ENCODE measurements around the gene KIF2A.

DNA sequence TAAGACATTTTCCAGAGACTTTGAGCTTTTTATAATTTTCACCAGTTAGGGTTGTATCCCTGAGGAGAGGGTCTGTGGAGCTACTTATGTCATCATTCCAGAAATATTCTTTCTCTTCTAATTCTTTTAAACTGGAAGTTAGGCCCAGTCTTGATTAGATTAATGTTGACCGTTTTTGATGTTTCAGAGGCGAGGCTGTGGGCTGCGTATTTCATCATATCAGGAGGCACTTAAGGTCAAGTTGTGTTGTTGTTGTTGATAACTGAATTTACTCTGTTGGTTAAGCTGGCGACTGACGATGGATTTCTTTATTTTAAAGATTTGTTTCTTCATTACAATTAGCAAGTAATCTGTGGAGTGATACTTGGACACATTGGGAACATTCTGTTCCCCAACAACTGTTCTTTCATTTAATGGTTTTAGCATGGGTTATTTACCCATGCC is 126.6 kb downstream of the KIF2A start:
- TF ChIP-seq NFYB (IDR thresholded peaks at IDR 0.05; ENCODE audit: extremely low read depth, insufficient read length), result no peak
- no peak for TF ChIP-seq RFX5 (IDR thresholded peaks at IDR 0.05; ENCODE audit: low read depth, low read length)
- no peak for TF ChIP-seq MAFK (IDR thresholded peaks at IDR 0.05; ENCODE audit: low read length)
- TF ChIP-seq TGIF2 (CRISPR knock-in tag; IDR thresholded peaks at IDR 0.05), result no peak
- TF ChIP-seq EZH2 (IDR thresholded peaks at IDR 0.05; ENCODE audit: borderline replicate concordance, low read depth, low read length), result no peak
- TF ChIP-seq, protein P1, sequence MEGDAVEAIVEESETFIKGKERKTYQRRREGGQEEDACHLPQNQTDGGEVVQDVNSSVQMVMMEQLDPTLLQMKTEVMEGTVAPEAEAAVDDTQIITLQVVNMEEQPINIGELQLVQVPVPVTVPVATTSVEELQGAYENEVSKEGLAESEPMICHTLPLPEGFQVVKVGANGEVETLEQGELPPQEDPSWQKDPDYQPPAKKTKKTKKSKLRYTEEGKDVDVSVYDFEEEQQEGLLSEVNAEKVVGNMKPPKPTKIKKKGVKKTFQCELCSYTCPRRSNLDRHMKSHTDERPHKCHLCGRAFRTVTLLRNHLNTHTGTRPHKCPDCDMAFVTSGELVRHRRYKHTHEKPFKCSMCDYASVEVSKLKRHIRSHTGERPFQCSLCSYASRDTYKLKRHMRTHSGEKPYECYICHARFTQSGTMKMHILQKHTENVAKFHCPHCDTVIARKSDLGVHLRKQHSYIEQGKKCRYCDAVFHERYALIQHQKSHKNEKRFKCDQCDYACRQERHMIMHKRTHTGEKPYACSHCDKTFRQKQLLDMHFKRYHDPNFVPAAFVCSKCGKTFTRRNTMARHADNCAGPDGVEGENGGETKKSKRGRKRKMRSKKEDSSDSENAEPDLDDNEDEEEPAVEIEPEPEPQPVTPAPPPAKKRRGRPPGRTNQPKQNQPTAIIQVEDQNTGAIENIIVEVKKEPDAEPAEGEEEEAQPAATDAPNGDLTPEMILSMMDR (IDR thresholded peaks at IDR 0.05 in 2 of 3, conservative IDR thresholded peaks at IDR 0.05 in 1 of 3; ENCODE audit: insufficient read depth in 2 of 3, low read depth in 1 of 3, low read length in 3 of 3), result no peak
- TF ChIP-seq CBFA2T2 (conservative IDR thresholded peaks at IDR 0.05), result no peak
- no peak for TF ChIP-seq TEAD1 (CRISPR knock-in tag; IDR thresholded peaks at IDR 0.05)
- no peak for TF ChIP-seq RAD21 (CRISPR knock-in tag; conservative IDR thresholded peaks at IDR 0.05 in 1 of 2, IDR thresholded peaks at IDR 0.05 in 1 of 2)
- TF ChIP-seq, protein P2, sequence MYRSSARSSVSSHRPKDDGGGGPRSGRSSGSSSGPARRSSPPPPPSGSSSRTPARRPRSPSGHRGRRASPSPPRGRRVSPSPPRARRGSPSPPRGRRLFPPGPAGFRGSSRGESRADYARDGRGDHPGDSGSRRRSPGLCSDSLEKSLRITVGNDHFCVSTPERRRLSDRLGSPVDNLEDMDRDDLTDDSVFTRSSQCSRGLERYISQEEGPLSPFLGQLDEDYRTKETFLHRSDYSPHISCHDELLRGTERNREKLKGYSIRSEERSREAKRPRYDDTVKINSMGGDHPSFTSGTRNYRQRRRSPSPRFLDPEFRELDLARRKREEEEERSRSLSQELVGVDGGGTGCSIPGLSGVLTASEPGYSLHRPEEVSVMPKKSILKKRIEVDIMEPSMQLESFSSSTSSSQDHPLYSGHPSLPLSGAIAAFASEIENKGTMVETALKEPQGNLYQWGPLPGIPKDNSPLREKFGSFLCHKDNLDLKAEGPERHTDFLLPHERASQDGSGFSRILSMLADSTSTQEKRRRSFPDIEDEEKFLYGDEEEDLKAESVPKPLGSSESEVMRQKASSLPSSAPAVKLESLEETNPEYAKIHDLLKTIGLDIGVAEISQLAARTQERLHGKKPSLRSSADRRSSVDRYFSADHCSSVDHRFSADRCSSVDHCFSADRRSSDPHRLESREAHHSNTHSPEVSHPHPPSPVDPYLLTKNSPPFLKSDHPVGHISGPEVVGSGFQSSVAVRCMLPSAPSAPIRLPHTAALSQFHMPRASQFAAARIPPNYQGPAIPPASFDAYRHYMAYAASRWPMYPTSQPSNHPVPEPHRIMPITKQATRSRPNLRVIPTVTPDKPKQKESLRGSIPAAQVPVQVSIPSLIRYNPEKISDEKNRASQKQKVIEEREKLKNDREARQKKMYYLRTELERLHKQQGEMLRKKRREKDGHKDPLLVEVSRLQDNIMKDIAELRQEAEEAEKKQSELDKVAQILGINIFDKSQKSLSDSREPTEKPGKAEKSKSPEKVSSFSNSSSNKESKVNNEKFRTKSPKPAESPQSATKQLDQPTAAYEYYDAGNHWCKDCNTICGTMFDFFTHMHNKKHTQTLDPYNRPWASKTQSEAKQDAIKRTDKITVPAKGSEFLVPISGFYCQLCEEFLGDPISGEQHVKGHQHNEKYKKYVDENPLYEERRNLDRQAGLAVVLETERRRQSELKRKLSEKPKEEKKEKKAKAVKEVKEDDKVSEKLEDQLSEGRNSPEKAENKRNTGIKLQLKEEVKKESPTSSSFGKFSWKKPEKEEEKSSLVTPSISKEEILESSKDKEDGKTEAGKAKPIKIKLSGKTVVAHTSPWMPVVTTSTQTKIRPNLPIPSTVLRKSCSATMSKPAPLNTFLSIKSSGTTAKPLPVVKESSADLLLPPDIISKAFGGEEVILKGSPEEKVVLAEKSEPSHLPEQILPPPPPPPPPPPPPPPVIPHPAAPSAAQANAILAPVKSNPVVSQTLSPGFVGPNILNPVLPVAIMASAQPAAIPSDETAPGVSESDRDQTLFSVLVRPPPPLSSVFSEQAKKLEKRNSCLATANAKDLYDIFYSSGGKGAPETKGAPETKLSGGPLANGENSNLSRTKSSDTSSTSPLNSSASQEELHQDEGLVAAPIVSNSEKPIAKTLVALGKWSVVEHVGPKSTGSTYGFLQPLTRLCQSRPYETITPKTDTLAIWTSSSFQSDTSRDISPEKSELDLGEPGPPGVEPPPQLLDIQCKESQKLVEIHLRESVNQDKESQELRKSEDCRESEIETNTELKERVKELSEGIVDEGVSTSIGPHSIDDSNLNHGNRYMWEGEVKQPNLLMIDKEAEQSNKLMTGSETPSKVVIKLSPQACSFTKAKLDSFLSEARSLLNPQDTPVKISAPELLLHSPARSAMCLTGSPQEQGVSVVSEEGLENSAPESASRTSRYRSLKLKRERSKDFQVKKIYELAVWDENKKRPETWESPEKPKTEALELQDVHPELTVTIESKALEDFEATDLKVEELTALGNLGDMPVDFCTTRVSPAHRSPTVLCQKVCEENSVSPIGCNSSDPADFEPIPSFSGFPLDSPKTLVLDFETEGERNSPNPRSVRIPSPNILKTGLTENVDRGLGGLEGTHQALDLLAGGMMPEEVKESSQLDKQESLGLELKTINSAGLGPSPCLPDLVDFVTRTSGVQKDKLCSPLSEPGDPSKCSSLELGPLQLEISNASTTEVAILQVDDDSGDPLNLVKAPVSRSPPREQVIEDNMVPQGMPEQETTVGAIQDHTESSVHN (IDR thresholded peaks at IDR 0.05; ENCODE audit: borderline replicate concordance in 1 of 2, low read depth in 1 of 2), result no peak
- no peak for TF ChIP-seq GATA2 (CRISPR knock-in tag; IDR thresholded peaks at IDR 0.05)
- TF ChIP-seq, protein P3, sequence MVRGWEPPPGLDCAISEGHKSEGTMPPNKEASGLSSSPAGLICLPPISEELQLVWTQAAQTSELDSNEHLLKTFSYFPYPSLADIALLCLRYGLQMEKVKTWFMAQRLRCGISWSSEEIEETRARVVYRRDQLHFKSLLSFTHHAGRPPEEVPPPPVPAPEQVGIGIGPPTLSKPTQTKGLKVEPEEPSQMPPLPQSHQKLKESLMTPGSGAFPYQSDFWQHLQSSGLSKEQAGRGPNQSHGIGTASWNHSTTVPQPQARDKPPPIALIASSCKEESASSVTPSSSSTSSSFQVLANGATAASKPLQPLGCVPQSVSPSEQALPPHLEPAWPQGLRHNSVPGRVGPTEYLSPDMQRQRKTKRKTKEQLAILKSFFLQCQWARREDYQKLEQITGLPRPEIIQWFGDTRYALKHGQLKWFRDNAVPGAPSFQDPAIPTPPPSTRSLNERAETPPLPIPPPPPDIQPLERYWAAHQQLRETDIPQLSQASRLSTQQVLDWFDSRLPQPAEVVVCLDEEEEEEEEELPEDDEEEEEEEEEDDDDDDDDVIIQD (CRISPR knock-in tag; IDR thresholded peaks at IDR 0.05), result no peak
- no peak for TF ChIP-seq TCF7 (IDR thresholded peaks at IDR 0.05; ENCODE audit: borderline replicate concordance)
